Upper lobe of left lung (tissue), 6 donors: Measurements from ENCODE around the gene CTNNAL1. TPM values are rescaled to one million over a fixed set of nuclear protein-coding genes. Genes with fewer than 3 reads are reported as not detected.

Experiments used
- ATAC-seq, 2 donors: fragments of 200-7000 bp; cut with Tn5 transposase; one replicate each; pipeline ENCODE4 v1.9.1; 2022; ENCODE audit warnings: mild to moderate bottlenecking in 2 of 2, moderate library complexity in 2 of 2; ENCODE audit not compliant: low FRiP score in 2 of 2
- DNase-seq, 2 donors: peaks; one replicate each; pipeline ENCODE4 v3.0.0-alpha.2; 2019 to 2020
- H3K27ac ChIP-seq, 4 donors: fragments of 200-600 bp; sonication (generic); one replicate each; pipeline ENCODE4 v1.5.1; 2016 to 2019
- H3K27me3 ChIP-seq, 4 donors: fragments of 200-600 bp; sonication (generic); one replicate each; pipeline ENCODE4 v1.5.1; 2017 to 2019
- H3K36me3 ChIP-seq, 4 donors: fragments of 200-600 bp; sonication (generic); one replicate each; pipeline ENCODE4 v1.5.1; 2016 to 2019
- H3K4me1 ChIP-seq, 4 donors: fragments of 200-600 bp; sonication (generic); one replicate each; pipeline ENCODE4 v1.5.1; 2018 to 2019
- H3K4me3 ChIP-seq, 4 donors: fragments of 200-600 bp; sonication (generic); one replicate each; pipeline ENCODE4 v1.5.1; 2017 to 2019; ENCODE audit warnings: mild to moderate bottlenecking in 2 of 4, moderate library complexity in 1 of 4
- H3K9me3 ChIP-seq, 4 donors: fragments of 200-600 bp; sonication (generic); one replicate each; pipeline ENCODE4 v1.5.1; 2018 to 2019
- CTCF ChIP-seq, 6 experiments: fragments of 450-650 bp in 4 of 6; fragments of 200-600 bp in 2 of 6; sonication (generic) in 2 of 6; IDR thresholded peaks; one replicate each; pipeline ENCODE4 v1.5.1; 2016 to 2019; ENCODE audit warnings: antibody characterized with exemption in 6 of 6
- EP300 ChIP-seq, 4 donors: sonication (generic); formaldehyde crosslinking; IDR thresholded peaks; one replicate each; pipeline ENCODE4 v1.5.1; 2017; ENCODE audit warnings: antibody characterized with exemption in 4 of 4, control low read depth in 2 of 4
- POLR2A ChIP-seq, 4 donors: fragments of 450-650 bp; IDR thresholded peaks; one replicate each; pipeline ENCODE4 v1.5.1; 2016 to 2017; ENCODE audit warnings: antibody characterized with exemption in 4 of 4, mild to moderate bottlenecking in 2 of 4
- POLR2AphosphoS5 ChIP-seq, 2 donors: sonication (generic); formaldehyde crosslinking; IDR thresholded peaks; one replicate each; pipeline ENCODE4 v1.5.1; 2017; ENCODE audit warnings: antibody characterized with exemption in 2 of 2
- WGBS, 2 donors: methylation state at CpG; one replicate each; pipeline ENCODE4 v1.1.5; 2017 to 2018; 5-methylcytosine and 5-hydroxymethylcytosine counted together
- total RNA-seq, 6 donors: library from RNA; depleted of rRNA in 4 of 6; stranded (reverse); fragments of >200 nt in 4 of 6; gene quantifications; one replicate each; pipeline versions ENCODE4 v1.1.0 to v1.2.1, GENCODE V29; 2016 to 2021
- donor health status: DM: no; HTN: no; CAD: no; lungs with moderate emphysema.
- donor health status: DM: no; HTN: yes; CAD: no; lungs with severe emphysema.

Gene CTNNAL1
- total RNA-seq, 6 donors from 2014 or later: 10.5 to 59.6 (median 25.9) TPM

DNA sequence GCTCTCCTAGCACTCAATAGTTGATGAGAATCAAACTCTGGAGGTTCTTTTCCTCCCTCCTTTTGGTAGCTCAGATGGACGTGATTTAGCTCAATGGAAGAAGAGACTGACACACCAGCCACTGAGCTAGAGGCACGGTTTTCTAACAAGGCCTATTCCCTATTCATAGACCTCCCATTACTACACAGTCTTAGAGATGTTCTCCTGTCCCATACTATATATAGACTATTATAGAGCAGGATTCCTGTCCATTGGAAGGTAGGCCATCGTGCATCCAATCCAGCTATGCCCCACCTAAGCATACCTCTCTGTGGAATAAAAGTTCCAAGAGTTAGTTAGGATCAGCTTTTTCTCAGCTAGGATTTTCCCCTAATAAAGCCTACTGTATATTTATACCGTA lies 30.3 kb upstream of the CTNNAL1 start:
- H3K27ac ChIP-seq: no peak overlapping the region
- DNase-seq (no peak), ATAC-seq (no peak)
- 96 to 98% methylated on average over 4 of the region's 4 CpGs for WGBS, 2 donors
- TF ChIP-seq POLR2AphosphoS5 (IDR thresholded peaks at IDR 0.05) (no peak), EP300 (IDR thresholded peaks at IDR 0.05) (no peak), POLR2A (IDR thresholded peaks at IDR 0.05) (no peak), CTCF (IDR thresholded peaks at IDR 0.05) (no peak)
- H3K36me3 ChIP-seq: peaks cover 2 to 63% (median 27%) of the 10 kb centered on the region in 4 donors
- H3K4me1 ChIP-seq: no peaks in the 10 kb centered on the region
- no peaks in the 10 kb centered on the region for H3K9me3 ChIP-seq
- no peaks in the 10 kb centered on the region for H3K27me3 ChIP-seq
- H3K4me3 ChIP-seq: no peak overlapping the region

DNA sequence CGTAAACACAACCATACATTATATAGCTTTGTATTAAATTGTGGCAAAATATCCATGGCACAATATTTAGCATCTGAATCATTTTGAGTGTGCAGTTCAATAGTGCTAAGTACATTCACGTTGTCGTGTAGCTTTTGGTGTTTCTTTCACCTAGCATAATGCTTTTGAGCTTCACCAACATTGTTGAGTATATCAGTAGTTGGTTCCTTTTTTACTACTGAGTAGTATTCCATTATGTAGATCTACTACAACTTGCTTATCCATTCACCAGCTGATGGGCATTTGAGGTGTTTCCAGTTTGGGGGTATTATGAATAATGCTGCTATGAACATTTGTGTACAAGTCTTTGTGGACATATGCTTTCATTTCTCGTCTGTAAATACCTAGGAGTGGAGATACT lies 27.3 kb upstream of the CTNNAL1 start:
- H3K27ac ChIP-seq: no peak overlapping the region
- H3K4me1 ChIP-seq: peaks cover 5 to 18% (median 13%) of the 10 kb centered on the region in 4 donors
- no peaks in the 10 kb centered on the region for H3K9me3 ChIP-seq
- H3K27me3 ChIP-seq: no peaks in the 10 kb centered on the region
- DNase-seq (no peak), ATAC-seq (no peak)
- TF ChIP-seq POLR2A (IDR thresholded peaks at IDR 0.05) (no peak), EP300 (IDR thresholded peaks at IDR 0.05) (no peak), POLR2AphosphoS5 (IDR thresholded peaks at IDR 0.05) (no peak), CTCF (IDR thresholded peaks at IDR 0.05) (no peak)
- H3K4me3 ChIP-seq: no peak overlapping the region
- peaks cover 6 to 38% (median 6%) of the 10 kb centered on the region in 4 donors for H3K36me3 ChIP-seq
- 97 to 99% methylated on average over 4 of the region's 4 CpGs for WGBS, 2 donors

DNA sequence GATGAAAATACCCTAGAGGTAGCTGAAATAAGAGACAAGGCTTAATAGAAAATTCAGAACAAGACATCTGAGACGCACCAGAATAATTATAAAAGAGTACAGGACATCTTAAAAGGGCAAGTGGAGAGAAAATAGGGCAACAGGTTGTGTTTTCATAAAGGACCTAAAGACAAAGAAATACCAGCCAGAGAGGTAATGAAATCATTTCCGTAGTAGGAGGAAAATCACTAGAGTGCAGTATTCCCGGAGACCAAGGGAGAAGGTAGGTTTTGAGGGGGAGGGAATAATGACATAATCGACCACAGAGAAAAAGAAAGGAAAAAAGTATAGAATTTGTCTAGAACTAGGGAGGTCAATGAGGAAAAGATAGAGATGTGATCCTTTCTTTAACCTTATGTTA lies 26.2 kb upstream of the CTNNAL1 start:
- peaks cover 0 to 29% (median 3%) of the 10 kb centered on the region in 4 donors for H3K36me3 ChIP-seq
- H3K27me3 ChIP-seq: no peaks in the 10 kb centered on the region
- H3K9me3 ChIP-seq: no peaks in the 10 kb centered on the region
- TF ChIP-seq CTCF (IDR thresholded peaks at IDR 0.05) (no peak), POLR2A (IDR thresholded peaks at IDR 0.05) (no peak), POLR2AphosphoS5 (IDR thresholded peaks at IDR 0.05) (no peak), EP300 (IDR thresholded peaks at IDR 0.05) (no peak)
- WGBS, 2 donors: 93% methylated on average over 4 of the region's 4 CpGs
- no peak overlapping the region for H3K27ac ChIP-seq
- no peak for ATAC-seq
- peaks cover 5 to 18% (median 13%) of the 10 kb centered on the region in 4 donors for H3K4me1 ChIP-seq
- DNase-seq: no peak
- no peak overlapping the region for H3K4me3 ChIP-seq

GRCh38 chr9:109037946-109038715 lies 24.8 kb upstream of the CTNNAL1 start:
- H3K27ac ChIP-seq: no peak overlapping the region
- H3K4me3 ChIP-seq: no peak overlapping the region
- ATAC-seq (no peak), DNase-seq (no peak)
- no peaks in the 10 kb centered on the region for H3K27me3 ChIP-seq
- H3K9me3 ChIP-seq: no peaks in the 10 kb centered on the region
- 75 to 82% methylated on average over 4 of the region's 4 CpGs for WGBS, 2 donors
- H3K4me1 ChIP-seq: peaks cover 5 to 18% (median 13%) of the 10 kb centered on the region in 4 donors
- peaks cover 2 to 27% (median 10%) of the 10 kb centered on the region in 4 donors for H3K36me3 ChIP-seq
- TF ChIP-seq CTCF (IDR thresholded peaks at IDR 0.05) (no peak), POLR2A (IDR thresholded peaks at IDR 0.05) (no peak), POLR2AphosphoS5 (IDR thresholded peaks at IDR 0.05) (no peak), EP300 (IDR thresholded peaks at IDR 0.05) (no peak)
